Measurements from ENCODE around the gene PRIMPOL.

PRIMPOL gene

GRCh38 chr4:184669251-184669650 lies 19.7 kb downstream of the PRIMPOL start:
- no peak for DNase-seq

- DNase-seq, result no peak
Observed at GRCh38 chr4:184671101-184671500, 21.6 kb downstream of the PRIMPOL start.

GRCh38 chr4:184672741-184673140 lies 23.2 kb downstream of the PRIMPOL start:
- no peak for DNase-seq

- DNase-seq, result no peak
Observed at GRCh38 chr4:184674011-184674410, 24.5 kb downstream of the PRIMPOL start.

- DNase-seq, result no peak
Observed at GRCh38 chr4:184675018-184675417, 25.5 kb downstream of the PRIMPOL start.

GRCh38 chr4:184675821-184676492 lies 26.4 kb downstream of the PRIMPOL start:
- no peak for DNase-seq

GRCh38 chr4:184680698-184681097 lies 31.2 kb downstream of the PRIMPOL start:
- no peak for DNase-seq

- no peak for DNase-seq
Observed at GRCh38 chr4:184681916-184682315, 32.4 kb downstream of the PRIMPOL start.

- no peak for DNase-seq
Observed at GRCh38 chr4:184684491-184685189, 35.1 kb downstream of the PRIMPOL start.

- DNase-seq, result no peak
Observed at GRCh38 chr4:184688005-184688404, 38.5 kb downstream of the PRIMPOL start.

- DNase-seq, result no peak
Observed at GRCh38 chr4:184688447-184688846, 38.9 kb downstream of the PRIMPOL start.

GRCh38 chr4:184689681-184690080 lies 40.1 kb downstream of the PRIMPOL start:
- no peak for DNase-seq

- no peak for DNase-seq
Observed at GRCh38 chr4:184693056-184693455, 43.5 kb downstream of the PRIMPOL start.

- DNase-seq, result no peak
Observed at GRCh38 chr4:184694412-184694956, 44.9 kb downstream of the PRIMPOL start.

GRCh38 chr4:184695178-184695896 lies 45.8 kb downstream of the PRIMPOL start:
- no peak for DNase-seq

GRCh38 chr4:184697956-184698355 lies 48.4 kb downstream of the PRIMPOL start:
- no peak for DNase-seq

- DNase-seq, result no peak
Observed at GRCh38 chr4:184699941-184700340, 50.4 kb downstream of the PRIMPOL start.

GRCh38 chr4:184702114-184702513 lies 52.6 kb downstream of the PRIMPOL start:
- DNase-seq, result no peak

GRCh38 chr4:184705692-184706091 lies 56.2 kb downstream of the PRIMPOL start:
- DNase-seq, result no peak

- DNase-seq, result no peak
Observed at GRCh38 chr4:184706453-184706852, 56.9 kb downstream of the PRIMPOL start.

GRCh38 chr4:184712322-184712721 lies 62.8 kb downstream of the PRIMPOL start:
- DNase-seq, result no peak

- no peak for DNase-seq
Observed at GRCh38 chr4:184713887-184714286, 64.3 kb downstream of the PRIMPOL start.

GRCh38 chr4:184715526-184715925 lies 66.0 kb downstream of the PRIMPOL start:
- no peak for DNase-seq

- DNase-seq, result no peak
Observed at GRCh38 chr4:184719407-184719806, 69.9 kb downstream of the PRIMPOL start.

Data from NCI-H345 (cell line).